ENCODE data around the gene ACTA1. TPM values are rescaled to one million over a fixed set of nuclear protein-coding genes. Genes with fewer than 3 reads are reported as not detected.

Gene ACTA1
- total RNA-seq, 2 experiments from 2014 or later = not detected

GRCh38 chr1:229410370-229410691, 23.6 kb downstream of the ACTA1 start:
- H3K9me2 ChIP-seq (ENCODE audit: insufficient read depth, low read length) = no peaks in the 10 kb centered on the region
- H3K4me2 ChIP-seq (ENCODE audit: low read length) = no peak overlapping the region
- H2AFZ ChIP-seq (ENCODE audit: low read length) = no peak overlapping the region
- H3K9me3 ChIP-seq (ENCODE audit: low read length) = no peaks in the 10 kb centered on the region
- H3K27ac ChIP-seq (ENCODE audit: low read depth, low read length, poor library complexity, severe bottlenecking) = no peak overlapping the region
- no peaks in the 10 kb centered on the region for H3K4me1 ChIP-seq (ENCODE audit: insufficient read depth, low read length, poor library complexity, severe bottlenecking)
- H3K79me2 ChIP-seq (ENCODE audit: insufficient read depth, low read depth, low read length) = no peaks in the 10 kb centered on the region
- ChIA-PET POLR2A (interaction anchor here (1.0 kb wide), 1 partner anchor 11 kb away, joined by 4 read pairs; no protein-coding TSS in a partner anchor), CTCF (ENCODE audit: unreplicated experiment) (no interaction called here)
- intact Hi-C loops (cut with micrococcal nuclease; ENCODE audit: unreplicated experiment) = no loop called here
- DNase-seq (ENCODE audit: low spot score) = no peak
- TF ChIP-seq EZH2phosphoT487 (IDR thresholded peaks at IDR 0.05; ENCODE audit: borderline replicate concordance, low read depth, low read length) (no peak), CTCF (conservative IDR thresholded peaks at IDR 0.05; ENCODE audit: low read length) (no peak)
- no peaks in the 10 kb centered on the region for H3K36me3 ChIP-seq (ENCODE audit: insufficient read depth, low read length)
- H3K4me3 ChIP-seq (ENCODE audit: low read depth, low read length, poor library complexity, severe bottlenecking) = no peak overlapping the region
- BruUV-seq (replicated peaks) = no TSS peak
- H4K20me1 ChIP-seq (ENCODE audit: insufficient read depth, low read length) = no peaks in the 10 kb centered on the region

- H3K79me2 ChIP-seq (ENCODE audit: insufficient read depth, low read depth, low read length) = no peaks in the 10 kb centered on the region
- ChIA-PET CTCF (ENCODE audit: unreplicated experiment) (interaction anchor here (0.7 kb wide), 1 partner anchor 9 kb away, joined by 6 read pairs; no protein-coding TSS in a partner anchor), POLR2A (interaction anchor here (1.0 to 1.3 kb wide), 2 partner anchors 11 to 32 kb away, joined by 3 to 4 read pairs; no protein-coding TSS in a partner anchor)
- H4K20me1 ChIP-seq (ENCODE audit: insufficient read depth, low read length) = no peaks in the 10 kb centered on the region
- H3K4me3 ChIP-seq (ENCODE audit: low read depth, low read length, poor library complexity, severe bottlenecking) = no peak overlapping the region
- no peaks in the 10 kb centered on the region for H3K9me3 ChIP-seq (ENCODE audit: low read length)
- H2AFZ ChIP-seq (ENCODE audit: low read length) = no peak overlapping the region
- intact Hi-C loops (cut with micrococcal nuclease; ENCODE audit: unreplicated experiment) = no loop called here
- H3K36me3 ChIP-seq (ENCODE audit: insufficient read depth, low read length) = no peaks in the 10 kb centered on the region
- no peaks in the 10 kb centered on the region for H3K4me1 ChIP-seq (ENCODE audit: insufficient read depth, low read length, poor library complexity, severe bottlenecking)
- no peak overlapping the region for H3K4me2 ChIP-seq (ENCODE audit: low read length)
- H3K9me2 ChIP-seq (ENCODE audit: insufficient read depth, low read length) = no peaks in the 10 kb centered on the region
- DNase-seq (ENCODE audit: low spot score) = no peak
- TF ChIP-seq CTCF (conservative IDR thresholded peaks at IDR 0.05; ENCODE audit: low read length) (no peak), EZH2phosphoT487 (IDR thresholded peaks at IDR 0.05; ENCODE audit: borderline replicate concordance, low read depth, low read length) (no peak)
- no peak overlapping the region for H3K27ac ChIP-seq (ENCODE audit: low read depth, low read length, poor library complexity, severe bottlenecking)
- BruUV-seq (replicated peaks) = no TSS peak
Observed at GRCh38 chr1:229409616-229410369, 24.1 kb downstream of the ACTA1 start.

- CTCF ChIA-PET (ENCODE audit: unreplicated experiment) = no interaction called here
- Histone ChIP-seq H3K4me1 (ENCODE audit: insufficient read depth, low read length, poor library complexity, severe bottlenecking) (no peaks in the 10 kb centered on the region), H3K4me3 (ENCODE audit: low read depth, low read length, poor library complexity, severe bottlenecking) (no peak overlapping the region), H4K20me1 (ENCODE audit: insufficient read depth, low read length) (no peaks in the 10 kb centered on the region), H3K79me2 (ENCODE audit: insufficient read depth, low read depth, low read length) (no peaks in the 10 kb centered on the region), H3K36me3 (ENCODE audit: insufficient read depth, low read length) (no peaks in the 10 kb centered on the region), H3K27ac (ENCODE audit: low read depth, low read length, poor library complexity, severe bottlenecking) (no peak overlapping the region), H3K9me3 (ENCODE audit: low read length) (no peaks in the 10 kb centered on the region), H3K9me2 (ENCODE audit: insufficient read depth, low read length) (no peaks in the 10 kb centered on the region), H2AFZ (ENCODE audit: low read length) (no peak overlapping the region), H3K4me2 (ENCODE audit: low read length) (no peak overlapping the region)
- POLR2A ChIA-PET = interaction anchor here (1.3 kb wide), 1 partner anchor 33 kb away, joined by 3 read pairs; no protein-coding TSS in a partner anchor
- no peak for TF ChIP-seq EZH2phosphoT487 (IDR thresholded peaks at IDR 0.05; ENCODE audit: borderline replicate concordance, low read depth, low read length)
- TF ChIP-seq CTCF (conservative IDR thresholded peaks at IDR 0.05; ENCODE audit: low read length) = no peak
- DNase-seq (ENCODE audit: low spot score) = no peak
- no TSS peak for BruUV-seq (replicated peaks)
- intact Hi-C loops (cut with micrococcal nuclease; ENCODE audit: unreplicated experiment) = no loop called here
Observed at GRCh38 chr1:229408458-229409037, 25.3 kb downstream of the ACTA1 start.

Measured in OCI-LY7 (cell line).